NCI-H774 (cell line): ENCODE data around the gene GALNT3.

ENCODE experiments used
- DNase-seq: peaks from one replicate; lab custom pipeline; 2025; lab: John Stamatoyannopoulos, UW

The GALNT3 gene

DNA sequence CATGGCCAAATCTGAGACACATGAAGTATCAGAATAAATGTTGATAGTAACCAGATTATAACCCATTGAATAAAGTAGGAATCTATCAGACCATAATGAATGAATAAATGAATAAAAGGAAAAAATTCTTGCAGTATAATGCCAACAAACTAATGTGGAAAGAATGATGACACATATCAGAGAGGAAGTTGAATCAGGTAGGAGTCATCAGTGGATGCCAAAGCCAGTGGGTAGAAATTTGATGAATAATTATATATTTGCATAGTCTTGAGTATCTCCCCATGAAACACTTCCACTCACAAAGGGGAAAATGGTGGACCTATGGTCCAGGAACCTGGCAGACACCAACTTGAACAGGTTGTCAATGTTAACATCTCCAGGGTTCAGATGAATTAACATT lies 68.6 kb downstream of the GALNT3 start:
- DNase-seq: no peak

DNA sequence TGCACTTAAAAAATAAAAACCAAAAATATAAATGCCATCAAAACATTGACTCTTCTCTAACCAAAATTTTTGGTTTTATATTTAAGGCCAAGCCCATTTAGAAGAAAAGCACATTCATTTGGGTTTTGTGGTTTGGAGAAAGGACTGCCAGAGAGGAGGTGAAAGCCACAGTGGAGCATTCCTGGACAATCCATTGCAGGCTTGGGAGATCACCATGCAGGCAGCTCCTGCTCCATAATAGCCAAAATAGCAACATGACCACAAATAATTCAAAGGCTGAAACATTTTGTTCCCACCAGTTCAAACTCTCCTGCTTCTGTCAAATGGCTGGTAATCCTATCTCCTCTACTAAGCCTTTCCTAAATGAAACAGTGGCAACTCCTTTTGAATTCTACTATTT lies 73.5 kb downstream of the GALNT3 start:
- no peak for DNase-seq

DNA sequence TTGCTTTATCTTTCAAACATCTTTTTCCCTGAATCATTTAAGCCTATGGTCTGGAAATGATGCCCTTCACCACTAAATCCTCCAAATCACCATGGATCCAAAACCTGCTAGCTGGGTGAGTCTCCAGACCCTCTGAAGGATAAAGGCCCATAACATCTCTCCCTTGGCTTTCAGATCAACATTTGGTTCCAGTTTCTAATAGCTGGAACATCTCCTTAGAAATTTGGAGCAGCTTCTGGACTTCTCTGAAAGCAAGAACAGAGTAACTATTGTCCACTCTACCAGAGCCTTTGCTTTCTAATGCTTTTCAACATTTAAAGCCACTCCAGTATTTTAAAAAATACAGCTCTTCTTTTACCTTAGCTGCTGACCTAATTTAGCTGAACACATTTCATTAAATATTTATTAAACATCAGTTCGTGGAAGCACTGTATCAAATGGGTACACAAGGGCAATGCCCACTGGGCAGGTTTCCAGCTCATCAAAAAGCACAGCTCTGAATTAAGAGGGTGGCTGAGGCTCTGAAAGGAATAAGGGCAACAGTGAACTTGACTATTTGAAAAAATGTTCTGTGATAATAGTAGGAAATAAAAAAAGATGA lies 75.3 kb downstream of the GALNT3 start:
- DNase-seq: no peak

DNA sequence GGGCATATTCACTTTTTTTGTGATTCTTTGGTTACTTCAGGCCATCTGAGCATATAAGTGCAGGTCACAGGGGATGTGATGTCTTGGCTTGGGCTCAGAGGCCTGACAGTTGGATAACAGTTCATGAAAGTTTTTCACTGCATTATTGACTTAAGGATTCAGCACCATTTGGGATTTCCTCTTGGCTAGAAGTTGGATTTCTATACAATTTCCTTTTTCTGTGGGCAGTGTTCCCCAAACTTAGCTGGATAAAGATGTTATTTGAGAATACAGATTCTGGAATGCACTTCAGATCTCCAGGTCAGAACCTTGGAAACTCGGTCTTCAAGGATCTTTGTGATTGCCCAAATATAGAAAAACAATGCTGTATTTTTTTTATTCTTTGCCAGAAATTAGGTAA lies 78.0 kb downstream of the GALNT3 start:
- DNase-seq: no peak

DNA sequence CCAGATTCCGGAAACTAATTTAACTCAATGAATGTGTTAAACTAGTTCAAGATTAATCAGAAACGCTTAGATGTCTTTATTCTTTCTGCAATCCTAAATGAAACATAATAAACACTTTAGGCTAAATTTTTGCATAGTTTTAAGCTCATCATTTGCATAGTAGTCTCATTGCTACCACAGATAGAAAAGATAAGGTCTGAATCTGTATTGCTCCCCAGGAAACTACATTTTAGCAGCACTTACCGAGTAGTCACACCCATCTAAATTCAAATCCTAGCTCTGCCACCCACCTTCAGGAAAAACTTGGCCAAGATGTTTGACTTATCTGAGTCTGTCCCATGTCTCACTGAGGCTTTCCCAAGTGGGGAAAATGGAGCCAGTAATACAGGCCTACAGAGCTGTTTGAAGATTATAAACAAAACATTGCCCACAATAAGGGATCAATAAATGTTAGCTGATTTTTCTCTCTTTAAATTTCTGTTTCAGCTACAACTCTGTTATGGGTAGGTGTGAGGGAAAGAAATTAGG lies 87.0 kb downstream of the GALNT3 start:
- no peak for DNase-seq

DNA sequence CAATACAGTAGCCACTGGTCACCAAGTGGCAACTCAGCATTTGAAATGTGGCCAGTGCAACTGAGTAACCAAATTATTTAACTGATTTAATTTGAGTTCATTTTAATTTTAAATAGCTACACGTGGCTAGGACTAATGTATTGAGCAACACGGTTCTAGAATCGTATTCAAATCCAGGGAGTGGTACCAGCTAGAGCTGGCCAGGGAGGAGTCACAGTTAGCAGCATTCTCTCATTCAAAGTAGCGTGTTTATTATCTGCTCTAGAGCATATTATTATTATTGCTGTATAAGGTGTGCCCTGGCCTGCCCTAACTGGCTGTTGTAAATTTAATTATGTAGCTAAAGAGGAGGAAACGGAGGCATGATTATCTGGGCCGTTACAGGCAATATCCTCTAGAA lies 92.9 kb downstream of the GALNT3 start:
- DNase-seq: no peak

DNA sequence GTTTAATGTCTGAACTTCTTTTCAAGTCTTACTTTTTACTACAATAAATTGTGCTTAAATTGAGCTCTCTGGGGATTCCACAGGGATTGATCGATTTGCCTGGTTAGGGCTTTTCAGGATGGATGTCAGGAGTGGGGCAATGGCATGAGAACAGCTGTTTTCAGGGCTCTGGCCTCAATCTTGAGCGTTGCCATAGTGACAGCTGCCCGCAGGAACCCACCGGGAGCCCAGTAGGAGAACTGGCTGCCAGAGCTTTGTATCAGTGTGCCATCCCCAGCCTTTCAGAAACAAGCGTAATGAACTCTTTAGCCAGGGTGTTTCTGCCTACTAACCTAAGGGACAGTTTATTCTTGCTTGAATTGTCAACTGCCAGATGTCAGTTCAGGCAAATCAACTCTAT lies 93.5 kb downstream of the GALNT3 start:
- no peak for DNase-seq

DNA sequence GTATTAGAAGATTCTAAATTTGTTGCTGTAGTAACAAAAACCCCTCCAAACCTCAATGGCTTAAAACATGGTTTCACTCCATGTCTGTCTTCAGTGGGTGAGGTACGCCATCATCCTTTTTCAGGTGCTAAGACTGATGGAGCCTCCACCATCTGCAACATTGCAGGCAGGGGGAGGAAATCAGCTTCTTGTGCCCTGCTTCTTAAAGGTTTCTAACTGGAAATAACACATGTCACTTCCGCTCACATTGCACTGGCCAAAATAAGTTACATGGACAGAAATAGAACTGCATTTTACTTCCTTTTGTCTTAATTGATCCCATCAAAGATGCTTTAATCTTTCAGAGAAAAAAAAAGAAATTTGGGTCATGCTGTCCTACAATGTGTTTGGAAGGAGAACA lies 94.1 kb downstream of the GALNT3 start:
- DNase-seq: no peak

DNA sequence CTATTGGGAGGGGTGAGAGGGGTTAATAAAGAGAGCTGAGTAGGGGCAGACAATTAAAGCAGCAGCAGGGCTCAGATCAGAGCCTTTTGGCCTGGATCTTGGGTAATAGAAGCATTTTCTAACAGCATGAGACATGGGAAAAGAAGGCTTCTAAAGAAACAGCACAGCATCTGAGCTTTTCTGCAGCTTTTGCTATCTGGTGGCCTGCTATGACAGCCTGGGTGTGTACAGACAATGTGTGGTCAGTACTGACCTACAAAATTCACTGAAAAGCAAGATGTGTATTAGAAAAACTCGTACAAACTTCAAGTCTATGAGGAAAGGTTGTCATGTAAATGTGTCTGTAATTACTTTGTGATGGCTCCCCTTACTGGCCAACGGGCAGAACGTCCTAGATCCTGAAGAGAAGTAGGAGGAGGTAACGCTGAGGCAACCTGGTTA lies 95.6 kb downstream of the GALNT3 start:
- DNase-seq: peak; percentile 59

DNA sequence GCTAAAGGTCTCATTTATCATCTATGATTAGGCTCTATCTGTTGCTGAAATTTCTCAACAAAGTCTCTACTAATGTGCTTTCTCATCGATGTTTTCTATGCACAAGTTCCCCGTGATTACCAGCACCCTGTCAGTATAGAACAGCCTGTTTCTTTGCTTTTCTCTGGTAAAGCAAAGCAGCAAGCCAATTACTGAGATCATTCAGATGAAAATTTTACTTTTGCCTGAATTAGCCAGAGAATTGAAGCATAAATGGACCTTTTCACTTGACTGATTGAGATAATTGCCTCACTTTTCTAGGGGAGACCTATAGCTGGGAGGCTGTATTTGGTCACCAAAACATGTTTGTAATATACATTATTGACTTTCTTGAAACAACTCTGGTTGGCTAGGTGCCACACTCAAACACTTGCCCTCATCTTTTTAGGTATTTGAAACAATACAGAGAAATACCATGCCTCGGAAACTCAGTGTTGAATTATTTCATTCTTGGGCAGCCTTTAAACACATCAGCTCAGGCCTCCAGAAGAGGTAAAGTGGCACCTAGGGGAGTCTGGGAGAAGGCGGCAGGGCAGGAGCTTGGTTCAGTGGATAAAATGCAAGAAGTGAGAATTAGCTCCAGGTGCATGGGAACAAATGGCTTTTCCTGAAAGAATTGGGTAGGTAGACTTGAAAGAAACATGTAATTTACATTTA lies 96.2 kb downstream of the GALNT3 start:
- no peak for DNase-seq
